Smooth muscle cell of the pulmonary artery (primary cell): Measurements from ENCODE around the gene CFAP92. TPM values are rescaled to one million over a fixed set of nuclear protein-coding genes. Genes with fewer than 3 reads are reported as not detected.

ENCODE experiments used
- total RNA-seq: library from RNA; depleted of rRNA; stranded (reverse); fragments of >200 nt; gene quantifications from 2 replicates; pipeline ENCODE4 v1.2.3, GENCODE V29; 2014

Gene CFAP92, protein sequence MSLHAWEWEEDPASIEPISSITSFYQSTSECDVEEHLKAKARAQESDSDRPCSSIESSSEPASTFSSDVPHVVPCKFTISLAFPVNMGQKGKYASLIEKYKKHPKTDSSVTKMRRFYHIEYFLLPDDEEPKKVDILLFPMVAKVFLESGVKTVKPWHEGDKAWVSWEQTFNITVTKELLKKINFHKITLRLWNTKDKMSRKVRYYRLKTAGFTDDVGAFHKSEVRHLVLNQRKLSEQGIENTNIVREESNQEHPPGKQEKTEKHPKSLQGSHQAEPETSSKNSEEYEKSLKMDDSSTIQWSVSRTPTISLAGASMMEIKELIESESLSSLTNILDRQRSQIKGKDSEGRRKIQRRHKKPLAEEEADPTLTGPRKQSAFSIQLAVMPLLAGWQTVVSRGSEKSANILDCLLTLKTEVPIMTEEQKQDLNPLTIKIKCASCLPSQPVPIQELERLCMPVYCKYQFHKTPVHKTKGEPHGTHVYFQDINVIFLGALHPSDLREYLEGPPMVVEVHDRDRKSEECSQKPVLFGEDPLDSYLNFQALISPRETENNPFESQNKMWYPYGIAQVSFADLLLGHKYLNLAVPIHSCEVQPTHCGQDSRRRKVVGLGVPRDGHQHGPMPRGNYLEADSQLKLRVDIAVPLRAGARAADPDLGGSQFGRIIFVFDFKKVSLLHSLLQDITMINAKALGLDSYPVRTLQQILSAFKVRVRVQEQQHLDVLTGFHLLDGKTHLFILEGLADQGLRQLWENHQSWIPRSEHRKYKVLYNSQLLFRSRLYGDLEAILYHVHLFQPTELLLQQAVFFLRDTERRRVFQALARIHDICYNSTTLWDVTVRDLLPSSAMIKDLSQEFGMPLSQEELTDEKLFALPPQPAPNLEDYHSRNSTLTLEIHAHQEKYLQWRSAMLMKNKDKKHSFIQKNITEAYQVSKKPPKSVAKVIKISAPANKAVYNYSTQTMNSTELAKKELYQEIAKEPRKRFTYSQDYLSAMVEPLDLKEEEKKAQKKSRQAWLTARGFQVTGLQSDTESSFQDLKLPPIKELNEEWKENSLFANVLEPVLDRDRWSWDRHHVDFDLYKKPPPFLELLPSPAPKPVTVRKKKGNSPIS
- 0.13 TPM in 1 of 2 replicates, not detected in the other for total RNA-seq

DNA sequence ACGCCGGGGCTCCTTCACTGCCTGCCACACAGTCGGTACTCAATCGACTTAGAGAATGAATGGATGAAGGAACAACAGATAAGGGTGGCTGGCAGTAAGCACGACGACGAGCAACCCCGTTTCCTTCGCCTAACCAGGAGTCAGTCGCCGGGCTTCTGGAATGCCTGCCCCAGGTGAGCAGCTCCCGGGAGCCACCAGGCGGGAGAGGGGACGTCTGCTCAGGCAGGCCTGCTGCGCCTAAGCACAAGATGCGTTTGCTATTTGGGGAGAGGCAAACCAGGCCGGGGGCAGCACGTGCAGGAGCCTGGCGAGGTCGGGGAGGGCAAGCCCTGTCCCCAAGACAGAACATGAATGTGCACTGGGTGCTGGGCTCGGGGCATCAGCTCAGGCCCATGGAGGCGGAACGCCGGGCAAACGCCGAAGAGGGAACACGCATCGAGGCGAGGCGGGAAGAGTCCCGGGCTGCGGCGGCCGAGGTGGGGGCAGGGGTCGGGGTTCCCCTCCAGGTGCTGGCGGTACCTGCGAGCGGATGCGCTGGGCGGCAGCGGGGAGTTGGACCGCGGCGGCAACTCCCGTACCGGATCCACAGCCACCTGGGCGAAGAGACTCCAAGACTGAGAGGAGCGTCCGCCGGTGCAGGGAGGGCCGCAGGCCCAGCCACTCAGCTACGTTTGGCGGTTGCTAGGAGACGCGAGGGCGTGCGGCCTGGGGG is at the start of gene CFAP92:
Gene CFAP92, minus strand, starts transcription at position 616 of the 712 bp plus-strand sequence. CDS start 772 bp downstream, outside the sequence.

DNA sequence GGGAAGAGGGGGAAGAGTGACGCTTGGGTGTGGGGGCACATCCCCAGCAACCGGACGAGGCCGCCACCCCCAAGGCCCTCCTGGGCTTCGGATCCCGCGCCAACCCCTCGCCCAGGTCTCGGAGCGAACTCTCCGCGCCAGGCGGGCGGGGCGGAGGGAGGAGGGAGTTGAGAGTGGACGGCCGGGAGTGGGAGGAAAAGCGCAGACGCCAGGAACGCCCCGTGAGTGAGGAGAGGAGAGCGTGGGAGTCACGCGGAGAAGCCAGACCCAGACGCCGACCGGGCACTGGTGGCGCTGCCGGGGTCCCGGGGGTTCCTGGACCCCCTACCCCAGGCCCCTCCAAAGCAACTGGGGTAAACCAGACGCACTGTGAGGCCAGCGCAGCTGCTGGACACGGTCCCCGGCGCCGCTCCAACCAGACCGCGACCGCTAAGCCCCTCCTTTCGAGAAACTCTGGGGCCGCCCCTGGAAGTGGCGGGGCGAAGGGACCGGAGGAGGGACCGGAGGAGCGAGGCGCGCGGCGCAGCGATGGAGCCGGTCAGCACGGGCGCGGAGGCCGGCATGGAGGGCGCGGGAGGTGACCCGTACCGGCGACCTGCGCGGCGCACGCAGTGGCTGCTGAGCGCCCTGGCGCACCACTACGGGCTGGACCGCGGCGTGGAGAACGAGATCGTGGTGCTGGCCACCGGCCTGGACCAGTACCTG is 7.4 kb upstream of the CFAP92 start, which contains the start of gene EFCC1:
Gene EFCC1, plus strand, starts transcription at position 204 of the 705 bp plus-strand sequence. Its CDS starts 325 bp downstream, at position 529.

DNA sequence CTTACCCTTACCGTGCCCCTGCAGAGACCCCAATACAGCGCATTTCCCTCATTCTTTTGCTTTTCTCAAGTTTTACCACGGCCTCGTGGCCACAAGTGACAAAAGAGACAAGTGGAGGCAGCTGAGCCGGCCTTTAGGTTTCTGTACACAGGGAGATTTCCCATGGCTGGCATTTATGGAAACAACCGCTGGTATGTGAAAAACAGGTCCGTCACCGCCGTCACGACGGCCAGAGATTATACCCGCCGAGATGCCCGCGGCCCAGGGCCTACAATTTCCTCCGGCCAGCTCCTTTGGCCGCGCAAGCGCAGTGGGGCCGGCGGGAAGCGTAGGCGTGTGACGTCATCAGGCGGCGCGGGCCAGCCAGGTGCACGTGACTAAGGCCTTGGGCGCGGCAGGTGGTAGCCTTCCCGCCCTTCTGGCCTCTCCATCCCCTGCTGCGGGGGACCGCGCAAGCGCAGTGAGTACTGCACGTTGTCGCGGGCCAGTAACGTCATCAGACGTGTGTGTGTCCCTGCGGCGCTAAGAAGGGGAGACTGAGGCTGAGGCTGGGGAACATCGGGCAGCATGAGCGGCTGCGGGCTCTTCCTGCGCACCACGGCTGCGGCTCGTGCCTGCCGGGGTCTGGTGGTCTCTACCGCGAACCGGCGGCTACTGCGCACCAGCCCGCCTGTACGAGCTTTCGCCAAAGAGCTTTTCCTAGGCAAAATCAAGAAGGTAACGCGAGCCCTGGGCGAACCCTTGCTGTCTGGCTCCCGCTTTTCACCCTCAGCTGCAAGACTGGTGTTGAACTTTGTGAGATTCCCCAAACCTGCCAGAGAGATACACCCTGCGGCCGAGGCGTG is 114.5 kb downstream of the CFAP92 start, which contains the start of gene ACAD9:
Gene ACAD9, plus strand, starts transcription at position 496 of the 845 bp plus-strand sequence. Its CDS starts 72 bp downstream, at position 568.

Other genes with a start within 250 kb of the CFAP92 start
- gene ACAD9, start 114.5 kb downstream of the CFAP92 start, total RNA-seq: 32.8 and 45.8 TPM in 2 replicates
- not detected in 2 replicates for gene EFCC1, start 7.2 kb upstream of the CFAP92 start, total RNA-seq
- not detected in 2 replicates for gene GP9, start 66.7 kb upstream of the CFAP92 start, total RNA-seq
- gene RAB43, start 127.7 kb upstream of the CFAP92 start, total RNA-seq: 23.6 and 23.9 TPM in 2 replicates
- 20.9 and 21.8 TPM in 2 replicates for gene ISY1, start 167.0 kb upstream of the CFAP92 start, total RNA-seq
- 195 and 202 TPM in 2 replicates for gene CNBP, start 189.8 kb upstream of the CFAP92 start, total RNA-seq